ENCODE measurements around the gene KIF26B.

The KIF26B gene

GRCh38 chr1:245671966-245672767 is 517.4 kb downstream of the KIF26B start:
- no peak for DNase-seq

GRCh38 chr1:245672836-245673656 is 518.3 kb downstream of the KIF26B start:
- peak; percentile 20 for DNase-seq

- no peak for DNase-seq
These were observed 519.2 kb downstream of the KIF26B start for GRCh38 chr1:245673881-245674414.

GRCh38 chr1:245677461-245678240 is 522.9 kb downstream of the KIF26B start:
- DNase-seq: no peak

GRCh38 chr1:245678860-245679411 is 524.2 kb downstream of the KIF26B start:
- no peak for DNase-seq

GRCh38 chr1:245679821-245680780 is 525.3 kb downstream of the KIF26B start:
- DNase-seq: no peak

- no peak for DNase-seq
These were observed 528.1 kb downstream of the KIF26B start for GRCh38 chr1:245682638-245683628.

GRCh38 chr1:245683676-245684075 is 528.9 kb downstream of the KIF26B start:
- DNase-seq: no peak

GRCh38 chr1:245684166-245684565 is 529.4 kb downstream of the KIF26B start:
- no peak for DNase-seq

- DNase-seq: no peak
These were observed 529.8 kb downstream of the KIF26B start for GRCh38 chr1:245684571-245684970.

GRCh38 chr1:245685111-245685810 is 530.5 kb downstream of the KIF26B start:
- no peak for DNase-seq

GRCh38 chr1:245686006-245686405 is 531.2 kb downstream of the KIF26B start:
- DNase-seq: no peak

GRCh38 chr1:245686446-245687030 is 531.8 kb downstream of the KIF26B start:
- no peak for DNase-seq

GRCh38 chr1:245687152-245687635 is 532.4 kb downstream of the KIF26B start:
- DNase-seq: no peak

GRCh38 chr1:245687636-245688535 is 533.1 kb downstream of the KIF26B start:
- no peak for DNase-seq

GRCh38 chr1:245688536-245689453 is 534.0 kb downstream of the KIF26B start:
- DNase-seq: no peak

Measured in CD4-positive, alpha-beta T cell treated with Interleukin-15 for 1 hour (primary cell).